Natural killer cell (primary cell): ENCODE results near the gene PJA2. TPM values are rescaled to one million over a fixed set of nuclear protein-coding genes. Genes with fewer than 3 reads are reported as not detected.

Experiments
- ATAC-seq, 3 donors: fragments of 150-1000 bp in 2 of 3; fragments of 200-7000 bp in 1 of 3; cut with Tn5 transposase; 1 replicate in 1 of 3; 2 replicates in 2 of 3; pipeline ENCODE4 v1.10.0; 2021; ENCODE audit warnings: mild to moderate bottlenecking in 2 of 3, moderate library complexity in 2 of 3
- DNase-seq, 2 donors: peaks; one replicate each; pipeline versions ENCODE4 v3.0.0 to v3.0.0-alpha.2; 2013 to 2021; ENCODE audit warnings: mixed read lengths in 1 of 2
- H3K27ac ChIP-seq: one replicate; pipeline ENCODE4 v1.5.1; 2013; ENCODE audit warnings: mild to moderate bottlenecking, low read length
- H3K27me3 ChIP-seq: one replicate; pipeline ENCODE4 v1.6.1; 2013; ENCODE audit warnings: low read length; ENCODE audit not compliant: control insufficient read depth, insufficient read depth
- H3K36me3 ChIP-seq: one replicate; pipeline ENCODE4 v1.6.1; 2013; ENCODE audit warnings: low read length; ENCODE audit not compliant: control insufficient read depth, insufficient read depth
- H3K4me1 ChIP-seq: one replicate; pipeline ENCODE4 v1.6.1; 2013; ENCODE audit warnings: low read length; ENCODE audit not compliant: control insufficient read depth, insufficient read depth
- H3K4me3 ChIP-seq: one replicate; pipeline ENCODE4 v1.5.1; 2013; ENCODE audit warnings: low read length
- H3K9me3 ChIP-seq: one replicate; pipeline ENCODE4 v1.6.1; 2013; ENCODE audit warnings: low read length; ENCODE audit not compliant: control insufficient read depth, insufficient read depth
- H3K27ac Mint-ChIP-seq, 2 donors: one replicate each; pipeline ENCODE4 v1.8.0; 2022; ENCODE audit warnings: mild to moderate bottlenecking in 2 of 2, mixed read lengths in 2 of 2, moderate library complexity in 1 of 2
- H3K27me3 Mint-ChIP-seq, 2 donors: one replicate each; pipeline ENCODE4 v1.8.0; 2022; ENCODE audit warnings: low read depth in 2 of 2, mixed read lengths in 2 of 2
- H3K36me3 Mint-ChIP-seq: one replicate; pipeline ENCODE4 v1.8.0; 2022; ENCODE audit warnings: mixed read lengths
- H3K4me1 Mint-ChIP-seq, 2 donors: one replicate each; pipeline ENCODE4 v1.8.0; 2022; ENCODE audit warnings: mixed read lengths in 2 of 2
- H3K4me3 Mint-ChIP-seq: one replicate; pipeline ENCODE4 v1.8.0; 2022; ENCODE audit warnings: mild to moderate bottlenecking, moderate library complexity, mixed read lengths
- H3K9me3 Mint-ChIP-seq, 2 donors: one replicate each; pipeline ENCODE4 v1.8.0; 2022; ENCODE audit warnings: mixed read lengths in 2 of 2
- CTCF ChIP-seq: fragments of 200-600 bp; IDR thresholded peaks from one replicate; pipeline ENCODE4 v1.8.0; 2022; ENCODE audit warnings: antibody characterized with exemption
- WGBS: methylation state at CpG from one replicate; pipeline ENCODE4 v1.1.7; 2013; ENCODE audit warnings: missing lambda C conversion rate; ENCODE audit not compliant: insufficient coverage; 5-methylcytosine and 5-hydroxymethylcytosine counted together
- intact Hi-C: fragments of 100-400 bp; cut with micrococcal nuclease; formaldehyde crosslinking; loops from one replicate; pipeline ENCODE4 v1.14.2; 2022
- total RNA-seq, 4 donors: library from RNA; stranded (reverse); fragments of 120-200 nt in 1 of 4; gene quantifications; one replicate each; pipeline versions ENCODE4 v1.2.3 to v1.2.4, GENCODE V29; 2013 to 2022

Gene PJA2
- total RNA-seq, 3 donors from 2014 or later (not counting 1 experiment from before 2014, with no cell fraction given) = 85.6 to 99.8 (median 90.8) TPM

- Histone ChIP-seq H3K27ac (no peak overlapping the region), H3K9me3 (peaks cover 3% of the 10 kb centered on the region), H3K36me3 (peaks cover 2% of the 10 kb centered on the region), H3K27me3 (no peaks in the 10 kb centered on the region), H3K4me1 (peaks cover 25% of the 10 kb centered on the region), H3K4me3 (no peak overlapping the region)
- peak overlapping the region; percentile 51 for H3K4me3 Mint-ChIP-seq
- peak overlapping the region; percentile 55 to 62 for H3K27ac Mint-ChIP-seq
- TF ChIP-seq CTCF = no peak
- peaks cover 67 to 76% of the 10 kb centered on the region in 2 donors for H3K4me1 Mint-ChIP-seq
- H3K27me3 Mint-ChIP-seq = no peaks in the 10 kb centered on the region
- intact Hi-C loops = no loop called here
- no peaks in the 10 kb centered on the region for H3K9me3 Mint-ChIP-seq
- ATAC-seq (peak in 2 of 3 donors; percentile 29 to 35), DNase-seq (no peak)
- WGBS = 82% methylated on average over 6 of the region's 6 CpGs
- no peaks in the 10 kb centered on the region for H3K36me3 Mint-ChIP-seq
Observed at GRCh38 chr5:109399092-109399759, 10.5 kb downstream of the PJA2 start.

GRCh38 chr5:109396965-109397364 lies 12.8 kb downstream of the PJA2 start:
- H3K4me1 Mint-ChIP-seq = peaks cover 58 to 75% of the 10 kb centered on the region in 2 donors
- no peaks in the 10 kb centered on the region for H3K27me3 ChIP-seq
- DNase-seq = no peak
- no peak overlapping the region for H3K27ac Mint-ChIP-seq
- peak overlapping the region; percentile 4 for H3K4me3 Mint-ChIP-seq
- intact Hi-C loops = no loop called here
- H3K27me3 Mint-ChIP-seq = no peaks in the 10 kb centered on the region
- no peak for ATAC-seq
- no peaks in the 10 kb centered on the region for H3K36me3 Mint-ChIP-seq
- peaks cover 28% of the 10 kb centered on the region for H3K4me1 ChIP-seq
- H3K4me3 ChIP-seq = no peak overlapping the region
- no peaks in the 10 kb centered on the region for H3K9me3 ChIP-seq
- peaks cover under 1% of the 10 kb centered on the region for H3K36me3 ChIP-seq
- no peaks in the 10 kb centered on the region for H3K9me3 Mint-ChIP-seq
- no peak overlapping the region for H3K27ac ChIP-seq
- no peak for TF ChIP-seq CTCF
- WGBS = 100% methylated on average over 2 of the region's 2 CpGs

- H3K4me3 ChIP-seq = no peak overlapping the region
- H3K27me3 Mint-ChIP-seq = no peaks in the 10 kb centered on the region
- H3K4me3 Mint-ChIP-seq = peak overlapping the region; percentile 35
- H3K36me3 ChIP-seq = peaks cover 3% of the 10 kb centered on the region
- H3K9me3 ChIP-seq = no peaks in the 10 kb centered on the region
- no peak overlapping the region for H3K27ac ChIP-seq
- no peak for ATAC-seq
- intact Hi-C loops = no loop called here
- peak overlapping the region; percentile 60 to 61 for H3K27ac Mint-ChIP-seq
- DNase-seq = no peak
- no peak for TF ChIP-seq CTCF
- H3K36me3 Mint-ChIP-seq = peaks cover 7% of the 10 kb centered on the region
- H3K4me1 Mint-ChIP-seq = peaks cover 55 to 75% of the 10 kb centered on the region in 2 donors
- H3K9me3 Mint-ChIP-seq = peaks cover 0 to 3% of the 10 kb centered on the region in 2 donors
- H3K27me3 ChIP-seq = no peaks in the 10 kb centered on the region
- peaks cover 23% of the 10 kb centered on the region for H3K4me1 ChIP-seq
- WGBS = 11% methylated on average over 1 of the region's 3 CpGs
Observed at GRCh38 chr5:109394806-109395205, 15.0 kb downstream of the PJA2 start.

- Mint-ChIP-seq H3K4me1 (peaks cover 77 to 96% of the 10 kb centered on the region in 2 donors), H3K27ac (peak overlapping the region; percentile 29 to 37), H3K27me3 (no peaks in the 10 kb centered on the region), H3K9me3 (peaks cover 0 to 3% of the 10 kb centered on the region in 2 donors), H3K4me3 (no peak overlapping the region), H3K36me3 (peaks cover 7% of the 10 kb centered on the region)
- intact Hi-C loops = no loop called here
- ATAC-seq = no peak
- Histone ChIP-seq H3K9me3 (no peaks in the 10 kb centered on the region), H3K36me3 (peaks cover 7% of the 10 kb centered on the region), H3K27me3 (no peaks in the 10 kb centered on the region), H3K4me1 (peaks cover 14% of the 10 kb centered on the region), H3K4me3 (no peak overlapping the region), H3K27ac (no peak overlapping the region)
- no peak for TF ChIP-seq CTCF
- no peak for DNase-seq
Observed at GRCh38 chr5:109390188-109390587, 19.6 kb downstream of the PJA2 start.
